ENCODE measurements around the gene C16orf87.

Gene C16orf87

GRCh38 chr16:46751381-46751780 lies 79.6 kb downstream of the C16orf87 start:
- Histone ChIP-seq H3F3A (ENCODE audit: low read depth) (no peaks in the 10 kb centered on the region), H3K4me2 (ENCODE audit: low read depth, low read length, poor library complexity, severe bottlenecking) (no peak overlapping the region), H4K20me1 (ENCODE audit: insufficient read depth, low read length, poor library complexity, severe bottlenecking) (no peaks in the 10 kb centered on the region), H3K4me3 (ENCODE audit: low read length, poor library complexity, severe bottlenecking) (no peak overlapping the region), H3K9me3 (ENCODE audit: insufficient read depth, low read depth, low read length) (no peaks in the 10 kb centered on the region), H3K36me3 (ENCODE audit: insufficient read depth, low read length) (no peaks in the 10 kb centered on the region), H3K9me2 (replicated peaks; ENCODE audit: low read depth, low read length) (no peaks in the 10 kb centered on the region), H3K9ac (ENCODE audit: low read depth, low read length, poor library complexity, severe bottlenecking) (no peak overlapping the region), H3K4me1 (ENCODE audit: insufficient read depth, low read length, poor library complexity, severe bottlenecking) (peaks cover 5% of the 10 kb centered on the region), H3K27me3 (ENCODE audit: insufficient read depth, low read length, poor library complexity, severe bottlenecking) (no peaks in the 10 kb centered on the region), H2AFZ (ENCODE audit: low read length) (no peak overlapping the region), H3K79me2 (ENCODE audit: insufficient read depth, low read length) (no peaks in the 10 kb centered on the region)
- TF ChIP-seq CTCF (conservative IDR thresholded peaks at IDR 0.05; ENCODE audit: low read length): no peak

GRCh38 chr16:46748775-46749705 lies 81.9 kb downstream of the C16orf87 start:
- TF ChIP-seq CTCF (conservative IDR thresholded peaks at IDR 0.05; ENCODE audit: low read length) (no peak), EZH2phosphoT487 (IDR thresholded peaks at IDR 0.05; ENCODE audit: borderline replicate concordance) (no peak)
- no peaks in the 10 kb centered on the region for H3K36me3 ChIP-seq (ENCODE audit: insufficient read depth, low read length)
- peak overlapping the region; percentile 6; the same call in 1 of the 2 replicates for H2AFZ ChIP-seq (ENCODE audit: low read length)
- H3K79me2 ChIP-seq (ENCODE audit: insufficient read depth, low read length): no peaks in the 10 kb centered on the region
- no peak overlapping the region for H3K4me2 ChIP-seq (ENCODE audit: low read depth, low read length, poor library complexity, severe bottlenecking)
- H3K9me3 ChIP-seq (ENCODE audit: insufficient read depth, low read depth, low read length): no peaks in the 10 kb centered on the region
- H3F3A ChIP-seq (ENCODE audit: low read depth): no peaks in the 10 kb centered on the region
- no peaks in the 10 kb centered on the region for H4K20me1 ChIP-seq (ENCODE audit: insufficient read depth, low read length, poor library complexity, severe bottlenecking)
- H3K9me2 ChIP-seq (replicated peaks; ENCODE audit: low read depth, low read length): no peaks in the 10 kb centered on the region
- no peak overlapping the region for H3K4me3 ChIP-seq (ENCODE audit: low read length, poor library complexity, severe bottlenecking)
- H3K9ac ChIP-seq (ENCODE audit: low read depth, low read length, poor library complexity, severe bottlenecking): no peak overlapping the region
- peaks cover 5% of the 10 kb centered on the region for H3K4me1 ChIP-seq (ENCODE audit: insufficient read depth, low read length, poor library complexity, severe bottlenecking)
- H3K27me3 ChIP-seq (ENCODE audit: insufficient read depth, low read length, poor library complexity, severe bottlenecking): no peaks in the 10 kb centered on the region

- H3K9me2 ChIP-seq (replicated peaks; ENCODE audit: low read depth, low read length): no peaks in the 10 kb centered on the region
- no peaks in the 10 kb centered on the region for H3K79me2 ChIP-seq (ENCODE audit: insufficient read depth, low read length)
- H3K4me3 ChIP-seq (ENCODE audit: low read length, poor library complexity, severe bottlenecking): no peak within 1 kb of the TSS
- H3K27me3 ChIP-seq (ENCODE audit: insufficient read depth, low read length, poor library complexity, severe bottlenecking): no peaks in the 10 kb centered on the region
- no peaks in the 10 kb centered on the region for H3F3A ChIP-seq (ENCODE audit: low read depth)
- peaks cover 5% of the 10 kb centered on the region for H3K4me1 ChIP-seq (ENCODE audit: insufficient read depth, low read length, poor library complexity, severe bottlenecking)
- H3K4me2 ChIP-seq (ENCODE audit: low read depth, low read length, poor library complexity, severe bottlenecking): no peak within 1 kb of the TSS
- no peaks in the 10 kb centered on the region for H3K36me3 ChIP-seq (ENCODE audit: insufficient read depth, low read length)
- H2AFZ ChIP-seq (ENCODE audit: low read length): peak within 1 kb of the TSS; percentile 6; the same call in 1 of the 2 replicates
- no peaks in the 10 kb centered on the region for H4K20me1 ChIP-seq (ENCODE audit: insufficient read depth, low read length, poor library complexity, severe bottlenecking)
- TF ChIP-seq CTCF (conservative IDR thresholded peaks at IDR 0.05; ENCODE audit: low read length) (no peak), EZH2phosphoT487 (IDR thresholded peaks at IDR 0.05; ENCODE audit: borderline replicate concordance) (no peak)
- no peak within 1 kb of the TSS for H3K9ac ChIP-seq (ENCODE audit: low read depth, low read length, poor library complexity, severe bottlenecking)
- no peaks in the 10 kb centered on the region for H3K9me3 ChIP-seq (ENCODE audit: insufficient read depth, low read depth, low read length)
Measured at GRCh38 chr16:46747777-46748651, 83.0 kb downstream of the C16orf87 start, which contains the start of gene MYLK3. Gene MYLK3 (minus strand): TSS chr16:46748344. CDS start chr16:46748193, 151 bp downstream.
